K562 (cell line): ENCODE data around the gene IP6K3.

Experiments used
- GABPA ChIP-seq: fragments of 200-800 bp; sonication (Bioruptor generic); conservative IDR thresholded peaks from 2 replicates; pipeline ENCODE4 v1.6.1; 2016; ENCODE audit warnings: low read depth, missing genetic modification characterization, missing compliant biosample characterization
- STAT5B ChIP-seq: fragments of 250-450 bp; sonication (Bioruptor Pico); IDR thresholded peaks from 2 replicates; pipeline ENCODE4 v1.8.0; 2021; ENCODE audit warnings: mild to moderate bottlenecking, inconsistent platforms
- TF ChIP-seq, protein P1 (sequence below): sonication (generic); formaldehyde crosslinking; IDR thresholded peaks from 2 replicates; pipeline ENCODE4 v1.5.0; 2020; ENCODE audit warnings: missing genetic modification reagents

DNA sequence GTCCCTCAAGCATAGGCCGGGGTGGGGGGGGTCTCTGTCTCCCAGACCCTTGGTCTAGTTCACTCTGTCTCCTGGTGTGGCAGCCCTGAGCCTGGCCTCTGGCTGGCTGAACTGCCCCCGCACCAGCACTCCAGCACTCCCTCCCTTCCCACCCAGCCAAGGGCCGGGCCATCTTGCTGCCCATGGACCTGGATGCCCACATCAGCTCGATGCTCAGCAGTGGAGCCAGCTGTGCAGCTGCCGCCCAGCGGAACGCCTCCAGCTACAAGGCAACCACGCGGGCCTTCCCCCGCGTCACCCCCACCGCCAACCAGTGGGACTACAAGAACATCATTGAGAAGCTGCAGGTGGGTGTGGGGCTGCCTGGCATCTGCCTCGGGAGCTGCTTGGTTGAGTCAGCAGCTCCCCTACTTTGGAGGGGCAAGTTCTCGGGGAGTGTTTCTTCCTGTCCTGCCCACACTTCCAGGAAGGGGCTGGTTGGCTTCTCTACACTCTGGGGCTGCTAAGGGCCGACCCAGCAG is 63.6 kb downstream of the IP6K3 start:
- TF ChIP-seq GABPA (tag), result no peak
- TF ChIP-seq, protein P1, sequence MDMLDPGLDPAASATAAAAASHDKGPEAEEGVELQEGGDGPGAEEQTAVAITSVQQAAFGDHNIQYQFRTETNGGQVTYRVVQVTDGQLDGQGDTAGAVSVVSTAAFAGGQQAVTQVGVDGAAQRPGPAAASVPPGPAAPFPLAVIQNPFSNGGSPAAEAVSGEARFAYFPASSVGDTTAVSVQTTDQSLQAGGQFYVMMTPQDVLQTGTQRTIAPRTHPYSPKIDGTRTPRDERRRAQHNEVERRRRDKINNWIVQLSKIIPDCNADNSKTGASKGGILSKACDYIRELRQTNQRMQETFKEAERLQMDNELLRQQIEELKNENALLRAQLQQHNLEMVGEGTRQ (CRISPR knock-in tag), result no peak
- TF ChIP-seq STAT5B (CRISPR knock-in tag), result no peak
